Measurements from ENCODE around the gene THSD7B.

- no peak for TF ChIP-seq CTCF (IDR thresholded peaks at IDR 0.05)
- TF ChIP-seq POLR2AphosphoS5 (IDR thresholded peaks at IDR 0.05): no peak
- TF ChIP-seq POLR2A (IDR thresholded peaks at IDR 0.05): no peak
Observed at GRCh38 chr2:136767030-136767429, 1.7 kb downstream of the THSD7B start.

All from prostate gland (tissue), 2 donors.